GM19239 (cell line): Measurements from ENCODE around the gene BRD9.
A peak's percentile ranks its signal among the peaks of the same experiment; 100 is the strongest.

Source experiments
- DNase-seq: peaks from one replicate; pipeline ENCODE4 v3.0.0; 2011; ENCODE audit warnings: low spot score; ENCODE audit not compliant: insufficient read length
- FAIRE-seq: peaks from 2 replicates; lab custom pipeline; 2011; peaks lifted over from hg19 to GRCh38; lab: Jason Lieb, UNC

Gene BRD9

GRCh38 chr5:908172-908571, 15.6 kb upstream of the BRD9 start:
- no peak for FAIRE-seq

GRCh38 chr5:907366-907910, 14.8 kb upstream of the BRD9 start:
- FAIRE-seq, result no peak

More at GRCh38 chr5:908172-908571, 15.6 kb upstream of the BRD9 start:
- no peak for DNase-seq

GRCh38 chr5:905139-905642, 12.6 kb upstream of the BRD9 start:
- FAIRE-seq (no peak), DNase-seq (no peak)

More at GRCh38 chr5:907366-907910, 14.8 kb upstream of the BRD9 start:
- DNase-seq, result no peak

- FAIRE-seq, result no peak
- no peak for DNase-seq
These were observed 11.1 kb upstream of the BRD9 start for GRCh38 chr5:903756-904096.

- DNase-seq (no peak), FAIRE-seq (no peak)
These were observed 9.7 kb upstream of the BRD9 start for GRCh38 chr5:902129-902916.

- DNase-seq (no peak), FAIRE-seq (no peak)
These were observed 8.2 kb upstream of the BRD9 start for GRCh38 chr5:900781-901180.

GRCh38 chr5:893711-894110, 1.1 kb upstream of the BRD9 start:
- no peak for FAIRE-seq
- DNase-seq, result no peak

GRCh38 chr5:893137-893506, 521 bp upstream of the BRD9 start:
- DNase-seq, result no peak
- no peak for FAIRE-seq

GRCh38 chr5:891837-892393, 686 bp downstream of the BRD9 start:
- peak; percentile 46 for DNase-seq
- FAIRE-seq, result no peak

- FAIRE-seq (no peak), DNase-seq (no peak)
These were observed 1.3 kb downstream of the BRD9 start for GRCh38 chr5:891117-891836.

GRCh38 chr5:889075-889710, 3.4 kb downstream of the BRD9 start:
- no peak for FAIRE-seq
- no peak for DNase-seq

- DNase-seq (no peak), FAIRE-seq (no peak)
These were observed 4.0 kb downstream of the BRD9 start for GRCh38 chr5:888638-889035.

GRCh38 chr5:887947-888637, 4.5 kb downstream of the BRD9 start:
- DNase-seq, result no peak
- no peak for FAIRE-seq

GRCh38 chr5:886716-887325, 5.8 kb downstream of the BRD9 start:
- DNase-seq (no peak), FAIRE-seq (no peak)

GRCh38 chr5:886036-886435, 6.6 kb downstream of the BRD9 start:
- FAIRE-seq, result no peak
- DNase-seq, result no peak

- FAIRE-seq (no peak), DNase-seq (no peak)
These were observed 7.1 kb downstream of the BRD9 start for GRCh38 chr5:885529-885928.

- DNase-seq (no peak), FAIRE-seq (no peak)
These were observed 7.5 kb downstream of the BRD9 start for GRCh38 chr5:885127-885442.

GRCh38 chr5:884345-885126, 8.1 kb downstream of the BRD9 start:
- FAIRE-seq (no peak), DNase-seq (no peak)
